Type B pancreatic cell (in vitro differentiated cells): ENCODE data around the gene OSCP1. TPM values are rescaled to one million over a fixed set of nuclear protein-coding genes. Genes with fewer than 3 reads are reported as not detected.

ENCODE experiments used
- DNase-seq: peaks from one replicate; pipeline ENCODE4 v3.0.0; 2021; ENCODE audit warnings: mixed read lengths; ENCODE audit not compliant: unreplicated experiment; ENCODE audit errors: extremely low spot score
- H3K27ac Mint-ChIP-seq: 2 replicates; pipeline ENCODE4 v1.8.0; 2021; ENCODE audit warnings: mild to moderate bottlenecking, mixed read lengths
- H3K27me3 Mint-ChIP-seq: 2 replicates; pipeline ENCODE4 v1.8.0; 2021; ENCODE audit warnings: mixed read lengths
- H3K36me3 Mint-ChIP-seq: 2 replicates; pipeline ENCODE4 v1.8.0; 2021; ENCODE audit warnings: mixed read lengths
- H3K4me1 Mint-ChIP-seq: one replicate; pipeline ENCODE4 v1.8.0; 2021; ENCODE audit warnings: mixed read lengths; ENCODE audit not compliant: unreplicated experiment
- H3K4me3 Mint-ChIP-seq: 2 replicates; pipeline ENCODE4 v1.8.0; 2021; ENCODE audit warnings: mild to moderate bottlenecking, mixed read lengths
- H3K9me3 Mint-ChIP-seq: 2 replicates; pipeline ENCODE4 v1.8.0; 2021; ENCODE audit warnings: mixed read lengths
- CTCF ChIP-seq: fragments of 200-600 bp; sonication (generic); conservative IDR thresholded peaks from 2 replicates; pipeline ENCODE4 v1.5.0; 2021; ENCODE audit warnings: antibody characterized with exemption, mild to moderate bottlenecking
- total RNA-seq: library from RNA; stranded (reverse); gene quantifications from 2 replicates; pipeline ENCODE4 v1.2.1, GENCODE V29; 2021; ENCODE audit warnings: low replicate concordance

The OSCP1 gene
- total RNA-seq, 1 donor from 2014 or later, result 15.3 TPM

- Mint-ChIP-seq H3K4me3 (no peak overlapping the region), H3K4me1 (peaks cover 21% of the 10 kb centered on the region), H3K27me3 (no peaks in the 10 kb centered on the region), H3K27ac (no peak overlapping the region), H3K36me3 (no peaks in the 10 kb centered on the region), H3K9me3 (no peaks in the 10 kb centered on the region)
- no peak for DNase-seq
- no peak for TF ChIP-seq CTCF
Observed at GRCh38 chr1:36467700-36468455, 17.6 kb upstream of the OSCP1 start.

GRCh38 chr1:36467027-36467410 is 16.8 kb upstream of the OSCP1 start:
- no peak for TF ChIP-seq CTCF
- Mint-ChIP-seq H3K4me3 (no peak overlapping the region), H3K4me1 (peaks cover 17% of the 10 kb centered on the region), H3K27me3 (no peaks in the 10 kb centered on the region), H3K36me3 (peaks cover 3% of the 10 kb centered on the region), H3K27ac (no peak overlapping the region), H3K9me3 (no peaks in the 10 kb centered on the region)
- no peak for DNase-seq

- Mint-ChIP-seq H3K9me3 (no peaks in the 10 kb centered on the region), H3K4me1 (peaks cover 17% of the 10 kb centered on the region), H3K27ac (peak overlapping the region; percentile 99), H3K27me3 (no peaks in the 10 kb centered on the region), H3K4me3 (no peak overlapping the region), H3K36me3 (peaks cover 3% of the 10 kb centered on the region)
- no peak for DNase-seq
- no peak for TF ChIP-seq CTCF
Observed at GRCh38 chr1:36466370-36467026, 16.2 kb upstream of the OSCP1 start.

GRCh38 chr1:36465731-36466369 is 15.6 kb upstream of the OSCP1 start:
- peak overlapping the region; percentile 99 for H3K4me3 Mint-ChIP-seq
- TF ChIP-seq CTCF, result no peak
- peaks cover 8% of the 10 kb centered on the region for H3K36me3 Mint-ChIP-seq
- H3K27ac Mint-ChIP-seq, result peak overlapping the region; percentile 99
- H3K4me1 Mint-ChIP-seq, result peaks cover 17% of the 10 kb centered on the region
- no peaks in the 10 kb centered on the region for H3K27me3 Mint-ChIP-seq
- no peak for DNase-seq
- no peaks in the 10 kb centered on the region for H3K9me3 Mint-ChIP-seq

- Mint-ChIP-seq H3K36me3 (peaks cover 10% of the 10 kb centered on the region), H3K27me3 (no peaks in the 10 kb centered on the region), H3K4me1 (peaks cover 17% of the 10 kb centered on the region), H3K4me3 (peak overlapping the region; percentile 99), H3K9me3 (no peaks in the 10 kb centered on the region), H3K27ac (peak overlapping the region; percentile 99)
- TF ChIP-seq CTCF, result no peak
- DNase-seq, result no peak
Observed at GRCh38 chr1:36464605-36465393, 14.5 kb upstream of the OSCP1 start.
